ENCODE data around the gene STK32A. TPM values are rescaled to one million over a fixed set of nuclear protein-coding genes. Genes with fewer than 3 reads are reported as not detected.

Gene STK32A
- total RNA-seq, 1 experiment from 2014 or later: 1.3 TPM

DNA sequence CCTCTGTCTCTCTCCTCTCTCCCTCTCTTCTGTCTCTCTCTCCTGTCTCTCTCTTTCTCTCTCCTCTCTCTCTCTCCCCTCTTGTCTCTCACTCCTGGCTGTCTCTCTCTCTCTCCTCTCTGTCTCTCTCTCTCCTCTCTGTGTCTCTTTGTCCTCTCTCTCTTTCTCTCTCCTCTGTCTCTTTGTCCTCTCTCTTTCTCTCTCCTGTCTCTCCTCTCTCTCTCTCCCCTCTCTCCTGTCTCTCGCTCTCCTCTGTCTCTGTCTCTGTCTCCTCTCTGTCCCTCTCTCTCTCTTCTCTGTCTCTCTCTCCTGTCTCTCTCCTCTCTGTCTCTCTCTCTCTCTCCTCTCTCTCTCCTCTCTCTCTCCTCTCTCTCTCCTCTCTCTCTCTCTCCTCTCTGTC lies 25.0 kb downstream of the STK32A start:
- Mint-ChIP-seq H3K9me3 (no peaks in the 10 kb centered on the region; a peak in 1 of 5 replicates), H3K4me3 (no peak overlapping the region), H3K27me3 (ENCODE audit: low read depth) (peaks cover 4% of the 10 kb centered on the region), H3K4me1 (peaks cover 6 to 32% of the 10 kb centered on the region in 2 experiments), H3K36me3 (ENCODE audit: insufficient read depth in 1 of 3, low read depth in 3 of 3) (no peaks in the 10 kb centered on the region; a peak in 1 of 7 replicates), H3K27ac (no peak overlapping the region)
- Histone ChIP-seq H4K91ac (ENCODE audit: insufficient read length, low read depth, low read length) (no peak overlapping the region), H3K18ac (ENCODE audit: insufficient read length, low read depth, low read length) (no peak overlapping the region), H3K4me2 (ENCODE audit: insufficient read depth, insufficient read length, low read length) (no peak overlapping the region), H2BK12ac (ENCODE audit: insufficient read length, low read depth, low read length) (peak overlapping the region; percentile 20), H3K27me3 (ENCODE audit: insufficient read depth, low read length) (no peaks in the 10 kb centered on the region), H3K27ac (ENCODE audit: insufficient read length, low read depth, low read length) (no peak overlapping the region), H4K20me1 (ENCODE audit: control insufficient read depth, insufficient read depth, insufficient read length) (no peaks in the 10 kb centered on the region), H3K4me1 (ENCODE audit: insufficient read depth, low read length) (no peaks in the 10 kb centered on the region), H4K5ac (ENCODE audit: insufficient read length, low read depth, low read length) (no peak overlapping the region), H2AFZ (ENCODE audit: low read length) (no peak overlapping the region), H3K14ac (ENCODE audit: insufficient read depth, low read length) (no peak overlapping the region), H2BK20ac (ENCODE audit: low read depth, low read length, poor library complexity, severe bottlenecking) (no peak overlapping the region), H3K79me1 (ENCODE audit: insufficient read depth, low read depth, low read length, poor library complexity, severe bottlenecking) (no peaks in the 10 kb centered on the region), H3K9ac (ENCODE audit: extremely low read depth, insufficient read length, low read length) (no peak overlapping the region), H2BK5ac (ENCODE audit: insufficient read length, low read length) (no peak overlapping the region), H2BK15ac (ENCODE audit: low read depth, low read length) (no peak overlapping the region), H2BK120ac (ENCODE audit: low read depth, low read length, poor library complexity, severe bottlenecking) (no peak overlapping the region), H4K8ac (replicated peaks; ENCODE audit: insufficient read length, low read depth, low read length) (no peak overlapping the region), H2AK5ac (ENCODE audit: insufficient read length, low read length) (no peak overlapping the region), H3T11ph (ENCODE audit: low read length) (no peak overlapping the region), H3K56ac (ENCODE audit: insufficient read length, low read depth, low read length) (no peak overlapping the region), H3K79me2 (ENCODE audit: insufficient read depth, low read length) (no peaks in the 10 kb centered on the region), H3K4ac (ENCODE audit: low read depth, low read length) (no peak overlapping the region), H3K9me3 (ENCODE audit: control insufficient read depth, low read depth, low read length) (no peaks in the 10 kb centered on the region), H3K23me2 (ENCODE audit: insufficient read length, low read depth, low read length, poor library complexity, severe bottlenecking) (no peaks in the 10 kb centered on the region), H3K23ac (ENCODE audit: insufficient read length, low read depth, low read length) (no peak overlapping the region)
- WGBS (ENCODE audit: extremely low coverage, insufficient read length, low lambda C conversion rate): no CpG with 5 or more reads among the region's 1 CpG
- DNase-seq: no peak
- TF ChIP-seq, protein P1, sequence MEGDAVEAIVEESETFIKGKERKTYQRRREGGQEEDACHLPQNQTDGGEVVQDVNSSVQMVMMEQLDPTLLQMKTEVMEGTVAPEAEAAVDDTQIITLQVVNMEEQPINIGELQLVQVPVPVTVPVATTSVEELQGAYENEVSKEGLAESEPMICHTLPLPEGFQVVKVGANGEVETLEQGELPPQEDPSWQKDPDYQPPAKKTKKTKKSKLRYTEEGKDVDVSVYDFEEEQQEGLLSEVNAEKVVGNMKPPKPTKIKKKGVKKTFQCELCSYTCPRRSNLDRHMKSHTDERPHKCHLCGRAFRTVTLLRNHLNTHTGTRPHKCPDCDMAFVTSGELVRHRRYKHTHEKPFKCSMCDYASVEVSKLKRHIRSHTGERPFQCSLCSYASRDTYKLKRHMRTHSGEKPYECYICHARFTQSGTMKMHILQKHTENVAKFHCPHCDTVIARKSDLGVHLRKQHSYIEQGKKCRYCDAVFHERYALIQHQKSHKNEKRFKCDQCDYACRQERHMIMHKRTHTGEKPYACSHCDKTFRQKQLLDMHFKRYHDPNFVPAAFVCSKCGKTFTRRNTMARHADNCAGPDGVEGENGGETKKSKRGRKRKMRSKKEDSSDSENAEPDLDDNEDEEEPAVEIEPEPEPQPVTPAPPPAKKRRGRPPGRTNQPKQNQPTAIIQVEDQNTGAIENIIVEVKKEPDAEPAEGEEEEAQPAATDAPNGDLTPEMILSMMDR (conservative IDR thresholded peaks at IDR 0.05): no peak

Measured in H9 (cell line).